22Rv1 (cell line): ENCODE results near the gene OR56A4.

Source experiments
- ZFX ChIP-seq: fragments of 450-650 bp; IDR thresholded peaks from 2 replicates; pipeline ENCODE4 v1.6.1; 2017; ENCODE audit warnings: antibody characterized with exemption, borderline replicate concordance
- TF ChIP-seq, protein P1 (sequence below): fragments of 450-650 bp; IDR thresholded peaks from 2 replicates; pipeline ENCODE4 v1.5.1; 2017; ENCODE audit warnings: mild to moderate bottlenecking

DNA sequence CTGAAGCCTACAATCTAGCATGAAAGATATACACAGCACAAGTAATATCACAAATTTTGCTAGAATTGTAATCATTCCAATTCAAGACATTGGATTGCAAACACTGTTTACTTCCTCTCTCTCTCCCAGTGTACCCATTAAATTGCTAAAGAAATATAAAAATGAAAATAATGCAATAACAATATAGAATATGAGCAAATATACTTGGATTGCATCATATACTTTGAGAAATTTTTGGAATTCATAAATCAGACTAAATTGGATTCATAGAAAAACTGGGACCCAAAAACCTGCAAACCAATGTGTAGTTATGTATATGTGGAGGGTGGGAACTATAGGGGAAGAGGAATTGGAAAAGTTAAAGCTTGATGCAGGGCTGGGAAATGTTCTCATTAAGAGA is 48.8 kb upstream of the OR56A4 start:
- TF ChIP-seq, protein P1, sequence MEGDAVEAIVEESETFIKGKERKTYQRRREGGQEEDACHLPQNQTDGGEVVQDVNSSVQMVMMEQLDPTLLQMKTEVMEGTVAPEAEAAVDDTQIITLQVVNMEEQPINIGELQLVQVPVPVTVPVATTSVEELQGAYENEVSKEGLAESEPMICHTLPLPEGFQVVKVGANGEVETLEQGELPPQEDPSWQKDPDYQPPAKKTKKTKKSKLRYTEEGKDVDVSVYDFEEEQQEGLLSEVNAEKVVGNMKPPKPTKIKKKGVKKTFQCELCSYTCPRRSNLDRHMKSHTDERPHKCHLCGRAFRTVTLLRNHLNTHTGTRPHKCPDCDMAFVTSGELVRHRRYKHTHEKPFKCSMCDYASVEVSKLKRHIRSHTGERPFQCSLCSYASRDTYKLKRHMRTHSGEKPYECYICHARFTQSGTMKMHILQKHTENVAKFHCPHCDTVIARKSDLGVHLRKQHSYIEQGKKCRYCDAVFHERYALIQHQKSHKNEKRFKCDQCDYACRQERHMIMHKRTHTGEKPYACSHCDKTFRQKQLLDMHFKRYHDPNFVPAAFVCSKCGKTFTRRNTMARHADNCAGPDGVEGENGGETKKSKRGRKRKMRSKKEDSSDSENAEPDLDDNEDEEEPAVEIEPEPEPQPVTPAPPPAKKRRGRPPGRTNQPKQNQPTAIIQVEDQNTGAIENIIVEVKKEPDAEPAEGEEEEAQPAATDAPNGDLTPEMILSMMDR, result no peak
- no peak for TF ChIP-seq ZFX
